HUES64 (cell line): ENCODE measurements around the gene HGF.

Experiments
- H3K27ac ChIP-seq: 2 replicates; pipeline ENCODE4 v1.7.0; 2013; ENCODE audit warnings: low read depth, low read length, inconsistent platforms
- H3K27me3 ChIP-seq: 2 replicates; pipeline ENCODE4 v1.6.1; 2013; ENCODE audit warnings: mild to moderate bottlenecking, low read length; ENCODE audit not compliant: insufficient read depth
- H3K36me3 ChIP-seq: 2 replicates; pipeline ENCODE4 v1.6.1; 2013; ENCODE audit warnings: mild to moderate bottlenecking, low read length; ENCODE audit not compliant: insufficient read depth
- H3K4me1 ChIP-seq: 2 replicates; pipeline ENCODE4 v1.6.1; 2013; ENCODE audit warnings: mild to moderate bottlenecking, low read length, moderate library complexity; ENCODE audit not compliant: insufficient read depth
- H3K4me3 ChIP-seq: 2 replicates; pipeline ENCODE4 v1.5.1; 2013; ENCODE audit warnings: mild to moderate bottlenecking, low read length, moderate library complexity
- H3K9ac ChIP-seq: 2 replicates; pipeline ENCODE4 v1.6.1; 2013; ENCODE audit warnings: mild to moderate bottlenecking, low read depth, low read length
- H3K9me3 ChIP-seq: 2 replicates; pipeline ENCODE4 v1.6.1; 2013; ENCODE audit warnings: low read depth, low read length; ENCODE audit not compliant: insufficient read depth
- WGBS: fragments of 150-250, 120-280 bp; methylation state at CpG from one replicate; pipeline ENCODE4 v1.1.7; 2013; ENCODE audit warnings: missing lambda C conversion rate; 5-methylcytosine and 5-hydroxymethylcytosine counted together

The HGF gene

GRCh38 chr7:81676105-81676811, 93.6 kb downstream of the HGF start:
- Histone ChIP-seq H3K4me1 (peaks cover 41% of the 10 kb centered on the region), H3K27ac (no peak overlapping the region), H3K27me3 (no peaks in the 10 kb centered on the region), H3K9ac (no peak overlapping the region), H3K4me3 (no peak overlapping the region), H3K36me3 (no peaks in the 10 kb centered on the region), H3K9me3 (no peaks in the 10 kb centered on the region)
- 90% methylated on average over 2 of the region's 3 CpGs for WGBS

- Histone ChIP-seq H3K27me3 (no peaks in the 10 kb centered on the region), H3K27ac (no peak overlapping the region), H3K9me3 (no peaks in the 10 kb centered on the region), H3K9ac (no peak overlapping the region), H3K4me3 (no peak overlapping the region), H3K36me3 (no peaks in the 10 kb centered on the region), H3K4me1 (peaks cover 59% of the 10 kb centered on the region)
- 100% methylated on average over 1 of the region's 2 CpGs for WGBS
Measured at GRCh38 chr7:81674431-81674830, 95.4 kb downstream of the HGF start.

- Histone ChIP-seq H3K9me3 (no peaks in the 10 kb centered on the region), H3K9ac (no peak overlapping the region), H3K4me3 (peak overlapping the region; percentile 9; the same call in 1 of the 2 replicates), H3K4me1 (peaks cover 60% of the 10 kb centered on the region), H3K27me3 (no peaks in the 10 kb centered on the region), H3K36me3 (no peaks in the 10 kb centered on the region), H3K27ac (peak overlapping the region; percentile 78; the same call in 1 of the 2 replicates)
- 23% methylated on average over 1 of the region's 1 CpG for WGBS
Measured at GRCh38 chr7:81672872-81673271, 97.0 kb downstream of the HGF start.

- H3K4me3 ChIP-seq: no peak overlapping the region
- H3K27me3 ChIP-seq: no peaks in the 10 kb centered on the region
- H3K4me1 ChIP-seq: peaks cover 63% of the 10 kb centered on the region
- H3K36me3 ChIP-seq: no peaks in the 10 kb centered on the region
- WGBS: 93% methylated on average over 3 of the region's 3 CpGs
- no peak overlapping the region for H3K9ac ChIP-seq
- H3K9me3 ChIP-seq: no peaks in the 10 kb centered on the region
- no peak overlapping the region for H3K27ac ChIP-seq
Measured at GRCh38 chr7:81669476-81670105, 100.3 kb downstream of the HGF start.

- WGBS: 81% methylated on average over 1 of the region's 1 CpG
- no peak overlapping the region for H3K4me3 ChIP-seq
- H3K27ac ChIP-seq: no peak overlapping the region; the same call in 1 of the 2 replicates
- H3K9ac ChIP-seq: no peak overlapping the region
- no peaks in the 10 kb centered on the region for H3K9me3 ChIP-seq
- H3K27me3 ChIP-seq: no peaks in the 10 kb centered on the region
- H3K4me1 ChIP-seq: peaks cover 41% of the 10 kb centered on the region
- no peaks in the 10 kb centered on the region for H3K36me3 ChIP-seq
Measured at GRCh38 chr7:81666209-81666608, 103.6 kb downstream of the HGF start.

- no peak overlapping the region for H3K9ac ChIP-seq
- H3K36me3 ChIP-seq: no peaks in the 10 kb centered on the region
- H3K4me1 ChIP-seq: peaks cover 41% of the 10 kb centered on the region
- no peaks in the 10 kb centered on the region for H3K27me3 ChIP-seq
- WGBS: 87% methylated on average over 1 of the region's 3 CpGs
- H3K27ac ChIP-seq: no peak overlapping the region
- no peak overlapping the region for H3K4me3 ChIP-seq
- H3K9me3 ChIP-seq: no peaks in the 10 kb centered on the region
Measured at GRCh38 chr7:81665236-81665635, 104.6 kb downstream of the HGF start.

- Histone ChIP-seq H3K27me3 (no peaks in the 10 kb centered on the region), H3K9me3 (no peaks in the 10 kb centered on the region), H3K27ac (no peak overlapping the region), H3K4me3 (no peak overlapping the region), H3K36me3 (no peaks in the 10 kb centered on the region), H3K9ac (no peak overlapping the region), H3K4me1 (peaks cover 39% of the 10 kb centered on the region)
- 71% methylated on average over 3 of the region's 3 CpGs for WGBS
Measured at GRCh38 chr7:81664304-81664703, 105.5 kb downstream of the HGF start.

GRCh38 chr7:81662531-81662930, 107.3 kb downstream of the HGF start:
- no peaks in the 10 kb centered on the region for H3K36me3 ChIP-seq
- no peak overlapping the region for H3K9ac ChIP-seq
- H3K27ac ChIP-seq: no peak overlapping the region
- no peaks in the 10 kb centered on the region for H3K27me3 ChIP-seq
- peaks cover 39% of the 10 kb centered on the region for H3K4me1 ChIP-seq
- H3K9me3 ChIP-seq: no peaks in the 10 kb centered on the region
- H3K4me3 ChIP-seq: no peak overlapping the region
- WGBS: 96% methylated on average over 1 of the region's 1 CpG

GRCh38 chr7:81659697-81660395, 110.0 kb downstream of the HGF start:
- no peaks in the 10 kb centered on the region for H3K36me3 ChIP-seq
- H3K9me3 ChIP-seq: no peaks in the 10 kb centered on the region
- H3K27ac ChIP-seq: no peak overlapping the region
- H3K4me1 ChIP-seq: peaks cover 25% of the 10 kb centered on the region
- 90% methylated on average over 2 of the region's 3 CpGs for WGBS
- no peak overlapping the region for H3K9ac ChIP-seq
- no peak overlapping the region for H3K4me3 ChIP-seq
- H3K27me3 ChIP-seq: no peaks in the 10 kb centered on the region

- no peaks in the 10 kb centered on the region for H3K36me3 ChIP-seq
- no peak overlapping the region for H3K4me3 ChIP-seq
- H3K27ac ChIP-seq: no peak overlapping the region
- no peak overlapping the region for H3K9ac ChIP-seq
- peaks cover 17% of the 10 kb centered on the region for H3K4me1 ChIP-seq
- H3K27me3 ChIP-seq: no peaks in the 10 kb centered on the region
- H3K9me3 ChIP-seq: peaks cover 5% of the 10 kb centered on the region; the same call in 1 of the 2 replicates
Measured at GRCh38 chr7:81657551-81657950, 112.3 kb downstream of the HGF start.

- Histone ChIP-seq H3K9ac (no peak overlapping the region), H3K36me3 (no peaks in the 10 kb centered on the region), H3K27ac (no peak overlapping the region), H3K9me3 (peaks cover 14% of the 10 kb centered on the region; the same call in 1 of the 2 replicates), H3K4me3 (no peak overlapping the region), H3K4me1 (peaks cover 7% of the 10 kb centered on the region; the same call in 1 of the 2 replicates), H3K27me3 (no peaks in the 10 kb centered on the region)
- WGBS: no CpG with 5 or more reads among the region's 1 CpG
Measured at GRCh38 chr7:81655271-81655670, 114.6 kb downstream of the HGF start.
